HL-60 (cell line): Measurements from ENCODE around the gene ARMC9.

Experiments used
- DNase-seq, 2 experiments: peaks; one replicate each; pipeline ENCODE4 v3.0.0-alpha.2; 2010 to 2020; ENCODE audit warnings: low read depth in 1 of 2, low spot score in 1 of 2
- H3K27ac ChIP-seq: fragments of 250-450 bp; sonication (Bioruptor Pico); replicated peaks from 2 replicates; pipeline ENCODE4 v1.5.1; 2020; ENCODE audit warnings: mild to moderate bottlenecking, moderate library complexity
- H3K27me3 ChIP-seq: fragments of 250-450 bp; sonication (Bioruptor Pico); 2 replicates; pipeline ENCODE4 v1.5.1; 2021; ENCODE audit warnings: mild to moderate bottlenecking, moderate library complexity; ENCODE audit not compliant: insufficient read depth, poor library complexity, severe bottlenecking
- H3K4me3 ChIP-seq: replicated peaks from 2 replicates; pipeline ENCODE4 v1.5.1; 2011; ENCODE audit warnings: mild to moderate bottlenecking, control low read depth, low read length; ENCODE audit not compliant: insufficient read depth
- CTCF ChIP-seq: IDR thresholded peaks from one replicate; pipeline ENCODE4 v1.5.1; 2011; ENCODE audit warnings: low read length, control low read depth, inconsistent platforms; ENCODE audit not compliant: insufficient read depth
- GABPA ChIP-seq: IDR thresholded peaks from 2 replicates; pipeline ENCODE4 v1.6.1; 2012; ENCODE audit warnings: low read depth
- POLR2AphosphoS5 ChIP-seq: IDR thresholded peaks from 2 replicates; pipeline ENCODE4 v1.6.1; 2012; ENCODE audit warnings: low read depth
- REST ChIP-seq: IDR thresholded peaks from 2 replicates; pipeline ENCODE4 v1.6.1; 2012; ENCODE audit warnings: low read depth; ENCODE audit not compliant: insufficient replicate concordance
- SPI1 ChIP-seq: IDR thresholded peaks from 2 replicates; pipeline ENCODE4 v1.6.1; 2012; ENCODE audit warnings: low read depth, mild to moderate bottlenecking, borderline replicate concordance

The ARMC9 gene

GRCh38 chr2:231334981-231335380 lies 136.6 kb downstream of the ARMC9 start:
- Histone ChIP-seq H3K4me3 (no peak overlapping the region), H3K27me3 (no peaks in the 10 kb centered on the region), H3K27ac (no peak overlapping the region)
- TF ChIP-seq POLR2AphosphoS5 (no peak), REST (no peak), CTCF (no peak), GABPA (no peak), SPI1 (no peak)
- DNase-seq: no peak

- no peak for DNase-seq
- TF ChIP-seq CTCF (no peak), GABPA (no peak), SPI1 (no peak), REST (no peak), POLR2AphosphoS5 (no peak)
- H3K27me3 ChIP-seq: no peaks in the 10 kb centered on the region
Observed at GRCh38 chr2:231335591-231335990, 137.2 kb downstream of the ARMC9 start.

GRCh38 chr2:231336236-231336635 lies 137.8 kb downstream of the ARMC9 start:
- H3K27me3 ChIP-seq: no peaks in the 10 kb centered on the region
- TF ChIP-seq CTCF (no peak), GABPA (no peak), REST (no peak), SPI1 (no peak), POLR2AphosphoS5 (no peak)
- no peak for DNase-seq
- no peak overlapping the region for H3K4me3 ChIP-seq
- no peak overlapping the region for H3K27ac ChIP-seq

More at GRCh38 chr2:231335591-231335990, 137.2 kb downstream of the ARMC9 start:
- no peak overlapping the region for H3K4me3 ChIP-seq
- no peak overlapping the region for H3K27ac ChIP-seq
